HEK293T (cell line): ENCODE measurements around the gene NTN3.

ENCODE experiments used
- BHLHE40 ChIP-seq: fragments of 450-650 bp; IDR thresholded peaks from 2 replicates; pipeline ENCODE4 v1.6.1; 2016; ENCODE audit warnings: mild to moderate bottlenecking, moderate library complexity, borderline replicate concordance
- ELF4 ChIP-seq: fragments of 450-650 bp; IDR thresholded peaks from 2 replicates; pipeline ENCODE4 v1.6.1; 2017; ENCODE audit warnings: antibody characterized with exemption
- FOXA1 ChIP-seq: fragments of 450-650 bp; IDR thresholded peaks from 2 replicates; pipeline ENCODE4 v1.6.1; 2016; ENCODE audit warnings: mild to moderate bottlenecking
- FOXK2 ChIP-seq: fragments of 450-650 bp; IDR thresholded peaks from 2 replicates; pipeline ENCODE4 v1.6.1; 2016; ENCODE audit warnings: mild to moderate bottlenecking
- HDGF ChIP-seq: fragments of 450-650 bp; IDR thresholded peaks from 2 replicates; pipeline ENCODE4 v1.6.1; 2017; ENCODE audit warnings: antibody characterized with exemption, borderline replicate concordance
- SP1 ChIP-seq: fragments of 450-650 bp; IDR thresholded peaks from 2 replicates; pipeline ENCODE4 v1.6.1; 2017
- SUZ12 ChIP-seq: fragments of 450-650 bp; IDR thresholded peaks from 2 replicates; pipeline ENCODE4 v1.6.1; 2016; ENCODE audit warnings: mild to moderate bottlenecking
- TARDBP ChIP-seq: fragments of 450-650 bp; IDR thresholded peaks from 2 replicates; pipeline ENCODE4 v1.6.1; 2016
- ZNF384 ChIP-seq: fragments of 450-650 bp; IDR thresholded peaks from 2 replicates; pipeline ENCODE4 v1.6.1; 2016
- TF ChIP-seq, protein P1 (sequence below): fragments of 450-650 bp; IDR thresholded peaks from 2 replicates; pipeline ENCODE4 v1.6.1; 2016

DNA sequence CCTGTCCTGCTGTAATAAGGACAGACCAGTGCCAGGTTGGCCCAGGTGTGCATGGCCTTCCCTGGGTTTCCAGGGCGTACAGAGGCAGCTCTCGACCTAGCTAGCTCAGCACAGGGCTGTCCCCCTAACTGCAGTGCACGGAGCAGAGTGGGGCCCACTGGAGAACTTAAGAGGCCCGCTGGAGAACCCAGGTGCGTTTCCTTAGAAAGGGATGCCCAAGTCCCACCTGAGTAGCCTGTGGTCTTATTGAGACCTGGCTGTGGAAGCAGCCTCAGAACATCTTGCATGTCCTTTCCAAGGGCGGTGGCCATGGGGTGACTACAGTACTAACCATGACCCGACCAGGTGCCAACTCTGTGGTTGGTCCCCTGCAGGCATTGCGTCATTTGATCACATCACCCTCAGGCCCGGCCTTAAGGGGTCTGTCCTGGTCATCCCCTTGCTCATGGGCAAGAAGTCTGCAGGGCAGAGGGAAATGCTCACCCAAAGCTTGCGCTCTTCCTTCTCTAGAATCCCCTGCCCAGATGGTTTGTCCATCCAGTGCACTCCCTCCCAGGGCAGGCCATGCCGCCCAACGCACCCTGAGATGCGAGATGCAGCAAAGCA lies 45.2 kb upstream of the NTN3 start:
- TF ChIP-seq FOXK2 (no peak), SUZ12 (no peak), BHLHE40 (no peak), SP1 (no peak), FOXA1 (no peak), ZNF384 (no peak), HDGF (no peak), TARDBP (no peak), ELF4 (no peak)
- TF ChIP-seq, protein P1, sequence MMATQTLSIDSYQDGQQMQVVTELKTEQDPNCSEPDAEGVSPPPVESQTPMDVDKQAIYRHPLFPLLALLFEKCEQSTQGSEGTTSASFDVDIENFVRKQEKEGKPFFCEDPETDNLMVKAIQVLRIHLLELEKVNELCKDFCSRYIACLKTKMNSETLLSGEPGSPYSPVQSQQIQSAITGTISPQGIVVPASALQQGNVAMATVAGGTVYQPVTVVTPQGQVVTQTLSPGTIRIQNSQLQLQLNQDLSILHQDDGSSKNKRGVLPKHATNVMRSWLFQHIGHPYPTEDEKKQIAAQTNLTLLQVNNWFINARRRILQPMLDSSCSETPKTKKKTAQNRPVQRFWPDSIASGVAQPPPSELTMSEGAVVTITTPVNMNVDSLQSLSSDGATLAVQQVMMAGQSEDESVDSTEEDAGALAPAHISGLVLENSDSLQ, result no peak
